Stimulated activated CD4-positive, alpha-beta T cell treated with anti-CD3 and anti-CD28 coated beads, Interleukin-15, amount 100 ng/mL, for 24 hours (primary cell): ENCODE results near the gene CCDC154.
"Not testable (repeated sequence)": the region's sequence is repeated elsewhere in the genome, so short reads cannot be mapped to it uniquely, and the experiment has no call there.

Experiments used
- DNase-seq: peaks from one replicate; pipeline ENCODE4 v3.0.0-alpha.2; 2020

Gene CCDC154

DNA sequence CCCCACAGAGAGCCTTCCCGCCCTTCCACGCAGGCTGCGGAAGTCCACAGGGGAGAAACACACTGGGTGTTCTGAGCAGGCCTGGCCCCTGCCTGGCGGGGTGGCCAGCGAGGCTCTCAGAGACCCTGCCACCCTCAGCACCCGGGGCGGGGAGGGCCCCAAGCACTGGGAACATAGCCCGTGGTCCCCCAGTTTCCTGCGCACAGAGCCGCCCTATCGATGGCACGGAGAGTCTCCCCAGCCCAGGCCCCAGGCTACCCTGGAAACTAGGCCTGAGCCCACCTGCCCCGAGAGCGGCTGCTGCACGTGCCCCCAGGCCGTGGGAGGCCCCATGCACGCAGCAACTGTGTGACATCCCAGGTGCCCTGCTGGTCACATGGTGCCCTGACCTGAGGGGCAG, 10.2 kb upstream of the CCDC154 start:
- no peak for DNase-seq

DNA sequence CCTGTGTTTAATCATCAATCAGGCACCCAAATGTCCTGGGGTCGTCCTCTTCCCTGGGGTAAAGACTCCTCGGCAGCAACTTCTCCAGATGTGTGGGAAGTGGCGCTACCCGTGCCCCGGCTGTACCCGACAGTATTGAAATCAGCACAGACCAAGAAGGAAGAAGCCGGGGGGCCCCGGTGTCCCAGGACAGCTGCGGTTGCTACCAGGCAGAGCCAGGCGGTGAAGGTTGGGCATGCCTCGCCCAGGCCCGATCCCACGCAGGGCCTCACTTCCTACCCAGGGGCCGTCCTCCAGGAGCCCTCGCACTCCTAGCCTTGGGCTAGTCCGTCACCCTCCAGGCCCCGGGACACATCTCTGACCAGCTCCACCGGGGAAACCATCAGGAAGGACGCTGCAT, 9.0 kb upstream of the CCDC154 start:
- DNase-seq, result no peak

DNA sequence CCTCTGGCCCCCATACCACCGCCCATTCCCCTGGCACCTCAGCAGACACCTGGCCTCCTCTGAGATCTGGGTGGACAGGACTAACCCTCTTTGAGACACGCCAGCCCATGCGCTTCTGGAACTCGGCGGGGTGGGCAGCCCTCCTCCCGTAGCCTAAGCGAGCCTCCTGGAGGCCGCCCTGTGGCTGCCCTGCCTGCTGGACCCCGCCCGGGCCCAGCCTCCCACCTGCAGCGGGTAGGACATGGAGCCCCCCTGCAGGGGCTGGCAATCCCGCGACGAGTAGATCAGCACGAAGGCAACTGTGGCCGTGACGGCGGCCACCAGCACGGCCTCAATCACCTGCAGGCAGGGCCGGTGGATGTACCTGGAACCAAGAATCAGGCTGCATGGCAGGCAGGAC, 8.2 kb upstream of the CCDC154 start:
- DNase-seq, result no peak

DNA sequence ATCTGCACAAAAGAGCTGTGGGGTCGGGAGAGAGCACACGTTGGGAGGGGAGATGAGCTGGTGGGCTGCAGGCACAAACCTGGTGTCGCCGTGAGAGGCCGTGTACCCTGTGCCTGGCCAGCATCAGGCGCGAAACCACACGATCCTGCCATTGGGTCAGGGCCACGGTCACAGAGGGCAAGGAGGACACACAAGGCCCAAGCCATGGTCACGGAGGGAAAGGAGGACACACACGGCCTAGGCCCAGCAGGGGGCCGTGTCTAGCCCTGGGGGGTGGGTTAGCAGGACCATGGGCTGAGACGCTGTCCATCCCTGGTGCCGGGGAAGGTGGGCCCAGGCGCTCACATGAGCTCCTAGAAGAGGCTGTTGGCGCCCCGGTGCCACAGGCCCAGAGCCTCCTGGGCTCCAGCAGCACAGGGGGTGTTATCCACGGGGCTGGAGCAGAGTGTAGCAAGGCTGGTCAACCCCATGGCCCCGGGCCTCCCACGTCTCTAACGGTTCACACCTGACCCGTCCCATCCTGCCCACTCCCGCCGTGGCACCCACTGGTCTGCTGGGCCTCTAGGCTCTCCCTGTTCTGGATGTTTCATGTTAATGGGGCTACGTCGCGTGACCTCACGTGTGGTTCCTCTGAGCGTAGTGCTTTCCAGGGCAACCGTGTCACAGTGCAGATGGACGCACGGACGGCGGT, 7.5 kb upstream of the CCDC154 start:
- DNase-seq, result no peak

DNA sequence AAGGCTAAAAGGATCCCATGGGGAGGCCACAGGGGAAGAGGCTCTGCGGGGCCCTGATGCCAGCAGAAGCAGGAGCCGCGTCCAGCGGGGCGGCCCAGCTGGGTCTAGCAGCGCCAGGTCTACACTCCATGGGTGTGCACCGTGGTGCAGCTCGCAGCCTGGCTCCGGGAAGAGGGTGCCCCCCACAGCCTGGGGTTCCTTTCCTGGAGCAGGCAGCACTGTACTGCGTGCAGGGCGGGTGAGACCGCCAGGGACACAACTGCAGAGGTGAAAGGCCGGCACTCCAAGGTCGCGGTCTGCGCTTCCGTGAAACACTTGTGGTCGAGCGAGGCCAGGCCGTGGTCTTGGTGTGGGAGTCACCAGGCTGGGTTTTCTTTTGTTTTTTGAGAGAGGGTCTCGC, 6.5 kb upstream of the CCDC154 start:
- DNase-seq, result no peak

DNA sequence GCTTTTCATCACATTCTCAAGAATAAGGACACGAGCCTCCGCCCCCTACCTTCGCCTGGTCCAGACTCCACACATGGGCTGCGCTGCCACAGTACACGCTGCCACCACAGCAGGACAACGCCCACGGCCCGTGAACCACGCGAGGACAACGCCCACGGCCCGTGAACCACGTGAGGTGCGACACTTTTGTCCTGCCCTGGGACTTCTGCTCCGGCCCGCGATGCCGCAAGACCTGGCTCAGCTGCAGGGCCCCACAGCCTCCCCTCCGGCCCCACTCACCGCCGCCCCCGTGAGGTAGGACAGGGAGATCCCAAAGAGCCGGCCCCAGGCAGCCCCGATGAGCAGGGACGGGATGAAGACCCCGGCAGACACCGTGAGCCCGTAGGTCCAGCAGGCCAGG, 5.9 kb upstream of the CCDC154 start:
- no peak for DNase-seq

DNA sequence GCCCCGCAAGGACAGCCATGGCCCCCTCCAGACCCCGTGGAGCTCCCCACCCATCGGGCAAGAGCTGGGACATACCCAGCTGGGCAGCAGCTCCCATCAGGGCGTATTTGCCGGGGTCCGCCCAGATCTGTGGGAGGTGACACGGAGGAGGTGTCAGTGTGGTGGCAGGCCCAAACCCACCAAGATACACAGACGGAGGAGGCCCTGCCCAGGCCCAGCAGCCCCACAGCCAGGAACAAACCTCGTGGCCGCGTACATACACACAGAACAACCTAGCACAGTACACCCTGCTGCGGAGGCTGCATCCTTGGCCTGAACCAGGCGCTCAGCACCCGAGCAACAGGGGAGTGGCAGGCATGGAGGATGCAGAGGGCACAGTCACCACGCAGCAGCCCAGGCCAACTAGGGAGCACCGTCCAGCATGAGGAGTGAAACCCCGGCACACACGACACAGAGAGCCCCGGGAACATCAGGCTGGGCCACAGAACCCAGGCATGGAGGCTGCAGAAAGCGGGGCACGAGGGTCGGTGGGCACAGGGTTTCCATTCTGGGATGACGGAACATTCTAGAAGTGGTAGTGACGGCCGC, 4.9 kb upstream of the CCDC154 start:
- DNase-seq, result no peak

DNA sequence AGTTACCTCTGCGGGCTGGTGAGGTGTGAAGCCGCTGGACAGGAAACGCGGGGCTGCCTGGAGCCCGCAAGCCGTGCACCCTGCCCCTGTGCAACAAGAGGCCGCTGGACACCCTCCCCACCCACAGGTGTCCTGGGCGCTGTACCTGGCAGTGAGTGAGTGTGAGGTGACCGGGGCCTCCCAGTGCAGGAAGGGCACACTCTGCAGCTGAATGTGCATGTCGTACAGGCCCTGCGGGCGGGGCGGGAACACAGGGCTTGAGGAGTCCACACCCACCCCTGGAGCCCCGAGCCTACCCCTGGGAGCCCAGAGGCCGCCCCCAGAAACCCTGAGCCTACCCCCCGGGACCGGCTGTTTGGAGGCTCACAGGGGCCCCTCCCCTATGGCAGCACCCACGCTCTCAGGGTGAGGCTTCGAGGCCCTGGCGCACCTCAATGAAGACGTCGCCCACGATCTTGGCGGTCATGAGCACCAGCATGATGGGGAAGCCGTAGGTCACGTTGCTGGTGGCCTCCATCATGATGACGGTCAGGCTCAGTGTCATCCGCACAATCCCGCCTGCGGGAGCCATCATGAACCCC, 4.3 kb upstream of the CCDC154 start:
- DNase-seq, result no peak

DNA sequence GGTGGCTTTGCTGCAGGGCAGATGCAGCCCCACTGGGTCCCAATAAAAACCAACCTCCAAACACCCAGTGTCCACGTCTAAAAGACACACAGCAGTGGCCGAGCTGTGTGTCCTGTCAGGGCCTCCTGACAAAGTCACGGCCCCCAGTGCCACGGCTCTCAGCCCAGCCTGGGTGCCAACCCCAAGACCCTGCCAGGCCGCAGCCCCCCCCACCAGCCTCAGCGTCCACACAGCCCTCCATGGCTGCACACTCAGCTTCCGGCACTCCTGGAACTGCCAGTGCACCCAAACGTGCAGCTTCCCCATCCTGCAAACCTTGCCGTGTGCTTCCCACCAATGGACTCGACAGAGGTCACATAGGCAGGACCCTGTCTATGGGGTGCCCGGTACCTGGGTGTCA, 3.6 kb upstream of the CCDC154 start:
- no peak for DNase-seq

DNA sequence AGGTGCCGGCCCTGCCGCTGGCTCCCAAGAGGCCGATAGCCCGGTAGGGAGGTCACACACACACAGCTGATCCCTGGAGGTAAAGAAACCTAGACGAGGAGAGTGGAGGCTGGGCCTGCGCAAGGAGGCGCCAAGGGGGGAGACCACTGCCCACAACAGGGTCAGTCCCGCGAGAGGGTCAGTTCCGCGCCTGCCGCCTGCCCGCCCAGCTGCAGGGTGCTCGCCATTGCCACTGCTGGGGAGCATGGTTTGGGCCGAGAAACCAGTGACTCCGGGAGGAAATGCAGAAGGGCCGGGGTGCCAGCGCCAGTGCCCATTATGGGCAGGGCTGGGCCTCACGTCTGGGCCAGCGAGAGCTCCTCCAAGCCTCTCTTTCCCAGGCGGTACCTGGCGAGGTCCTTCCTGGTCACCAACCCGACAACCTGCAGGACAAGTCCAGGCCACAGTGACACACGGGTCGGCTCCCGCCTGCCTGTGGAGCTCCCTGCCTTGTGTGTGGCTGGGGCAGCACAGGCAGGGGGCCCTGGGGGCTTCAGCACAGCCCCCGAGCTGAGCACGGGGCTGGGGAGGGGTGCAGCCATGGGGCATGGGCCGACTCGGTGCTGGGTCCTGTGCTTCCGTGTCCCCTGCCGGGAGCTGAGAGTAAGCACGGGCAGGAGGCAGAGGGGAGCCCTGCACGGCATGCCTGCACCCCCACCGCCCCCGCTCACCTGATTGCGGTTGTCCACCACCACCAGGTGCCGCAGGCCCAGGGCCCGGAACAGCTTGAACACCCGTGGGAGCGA, 2.1 kb upstream of the CCDC154 start:
- DNase-seq, result no peak

DNA sequence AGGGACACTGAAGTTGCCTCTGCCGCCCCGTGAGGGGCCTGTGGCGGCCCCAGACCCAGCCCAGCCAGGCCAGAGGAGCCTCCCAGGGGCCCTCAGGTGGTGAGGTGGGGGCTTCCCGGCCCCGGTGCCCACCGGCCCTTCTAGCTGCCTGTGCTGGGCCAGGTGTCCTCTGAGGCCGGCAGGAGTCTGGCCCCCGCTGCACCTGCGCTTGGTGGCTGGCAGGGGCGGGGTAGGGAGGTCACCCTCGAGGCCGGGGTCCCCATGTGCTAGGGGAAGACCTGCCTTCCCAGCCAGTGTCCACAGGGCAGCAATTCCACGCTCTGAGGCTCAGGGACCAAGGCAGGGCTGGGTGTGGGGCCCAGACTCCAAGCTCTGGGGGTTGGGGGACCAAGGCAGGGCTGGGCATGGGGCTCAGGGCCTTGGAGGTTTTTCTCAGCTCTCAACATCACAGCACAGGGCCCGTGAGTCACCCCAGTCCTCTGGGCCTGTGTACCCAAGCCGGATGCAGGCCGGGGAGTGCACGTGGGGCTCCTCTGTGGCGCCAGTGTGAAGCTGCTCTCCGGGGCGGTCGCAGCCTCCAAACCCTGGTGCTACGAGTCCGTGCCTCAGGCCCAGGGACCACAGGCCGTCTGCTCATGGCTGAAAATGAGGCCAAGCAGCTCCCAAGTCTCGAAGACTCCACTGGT, 1.3 kb upstream of the CCDC154 start:
- DNase-seq, result no peak

DNA sequence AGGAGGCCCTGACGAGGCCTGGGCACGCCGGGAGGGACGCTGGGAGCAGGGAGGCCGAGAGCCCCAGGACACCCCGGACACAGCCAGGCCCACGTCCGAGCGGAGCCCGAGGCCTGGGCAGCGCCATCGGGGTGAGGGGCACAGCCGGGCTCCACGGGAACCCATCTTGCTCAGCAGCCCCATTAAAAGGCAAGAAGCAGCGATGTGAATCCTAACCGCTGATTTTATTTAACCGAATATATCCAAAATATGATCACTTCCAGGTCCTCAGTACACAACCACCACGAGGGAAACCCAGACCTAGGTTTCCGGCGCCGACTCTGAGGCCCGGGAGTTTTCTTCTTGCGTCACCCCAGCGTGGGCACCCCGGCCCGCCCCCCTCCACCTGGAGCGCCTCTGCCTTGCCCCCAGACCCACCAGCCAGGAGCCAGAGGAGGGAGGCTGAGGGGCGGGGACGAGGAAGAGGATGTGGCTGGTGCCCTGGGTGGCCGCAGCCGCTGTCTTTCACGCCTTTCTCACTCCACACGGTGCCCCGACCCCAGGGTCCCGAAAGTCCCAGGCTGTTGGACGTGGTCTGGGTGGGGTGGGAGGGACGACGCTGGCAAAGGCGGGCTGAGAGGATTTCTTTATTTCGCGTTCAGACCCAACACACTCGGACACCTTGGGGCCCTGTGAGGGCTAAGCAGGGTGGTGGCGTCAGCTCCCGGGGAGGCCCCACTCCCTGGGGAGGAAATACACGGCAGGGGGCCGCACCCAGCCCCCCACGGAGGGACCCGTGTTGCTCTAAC, 568 bp upstream of the CCDC154 start:
- no peak for DNase-seq

DNA sequence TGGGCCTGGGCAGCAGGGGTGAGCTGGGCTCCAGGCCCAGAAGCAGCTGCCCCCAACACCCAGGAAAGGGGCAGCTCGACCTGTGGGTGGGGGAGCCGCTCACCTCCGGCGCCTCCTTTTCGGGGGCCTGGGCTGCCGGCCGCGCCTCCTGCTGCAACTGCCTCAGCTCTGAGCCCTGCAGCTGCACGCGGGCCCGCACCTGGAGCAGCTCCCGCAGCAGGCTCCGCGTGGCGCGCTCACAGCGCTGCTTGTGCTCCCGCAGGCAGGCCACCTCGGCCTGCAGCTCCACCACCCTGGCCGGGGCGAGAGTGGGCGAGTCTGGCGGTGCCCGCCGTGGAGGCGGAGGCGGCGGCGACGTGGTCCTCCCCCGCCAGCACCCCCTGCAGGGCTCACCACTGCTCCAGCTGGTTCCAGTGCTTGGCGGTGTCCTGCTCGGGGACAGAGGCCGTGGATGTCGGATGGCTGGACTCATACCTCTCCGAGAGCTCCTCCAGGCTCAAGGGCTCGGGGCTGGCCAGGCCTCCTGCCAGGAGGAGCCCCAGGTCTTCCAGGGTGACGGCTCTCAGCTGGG, 868 bp downstream of the CCDC154 start:
- no peak for DNase-seq

DNA sequence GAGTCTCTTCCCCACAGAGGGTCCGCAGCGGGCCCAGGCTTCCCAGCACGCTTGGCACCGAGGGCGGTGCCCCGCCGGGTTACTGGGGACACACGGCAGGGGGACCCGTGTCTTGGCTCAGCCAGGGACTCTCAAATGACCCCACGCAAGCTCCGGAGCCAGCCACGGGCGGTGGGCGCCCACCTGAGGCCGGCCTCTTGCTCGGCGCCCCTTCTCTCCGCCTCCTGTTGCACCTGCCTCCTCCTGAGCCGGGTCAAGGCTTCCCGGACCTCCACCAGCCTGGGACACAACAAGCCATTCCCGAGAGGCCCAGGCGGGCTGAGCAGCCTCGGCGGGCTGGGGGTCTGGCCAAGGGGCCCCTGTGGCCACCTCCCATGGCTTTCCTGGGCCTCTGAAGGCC, 1.7 kb downstream of the CCDC154 start:
- no peak for DNase-seq

DNA sequence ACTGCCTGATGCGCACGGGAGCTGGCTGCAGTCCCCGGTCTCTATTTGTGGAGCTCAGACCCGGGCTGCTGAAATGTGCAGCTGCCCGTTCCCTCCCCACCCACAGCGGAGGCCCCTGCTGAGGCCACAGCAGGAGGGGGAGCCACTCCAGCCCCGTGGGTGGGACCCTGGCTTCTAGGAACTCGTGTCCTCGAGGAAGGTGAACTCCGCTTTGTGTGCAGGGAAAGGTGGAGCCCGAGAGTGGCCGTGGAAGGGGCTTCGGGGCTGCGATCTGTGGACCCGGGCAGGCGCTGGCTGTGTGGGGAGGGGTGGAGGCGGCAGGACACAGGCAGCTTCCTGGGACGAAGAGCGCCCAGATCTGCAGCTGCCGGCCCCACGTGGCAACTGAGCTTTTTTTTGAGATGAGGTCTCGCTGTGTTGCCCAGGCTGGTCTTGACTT, 2.9 kb downstream of the CCDC154 start:
- no peak for DNase-seq

DNA sequence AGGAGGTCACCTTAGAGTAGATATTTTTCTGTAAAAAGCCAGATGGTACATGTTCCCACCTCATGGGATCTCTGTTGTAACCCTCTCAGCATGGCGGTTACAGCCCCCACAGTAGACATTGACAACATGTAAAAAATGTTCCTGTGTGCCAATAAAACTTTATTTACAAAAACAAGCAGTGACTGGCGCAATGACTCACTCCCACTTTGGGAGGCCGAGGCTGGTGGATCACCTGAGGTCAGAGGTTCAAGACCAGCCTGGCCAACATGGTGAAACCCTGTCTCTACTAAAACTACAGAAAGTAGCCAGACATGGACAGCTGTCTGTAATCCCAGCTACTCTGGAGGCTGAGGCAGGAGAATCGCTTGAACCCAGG, 4.7 kb downstream of the CCDC154 start:
- not testable (repeated sequence) for DNase-seq

DNA sequence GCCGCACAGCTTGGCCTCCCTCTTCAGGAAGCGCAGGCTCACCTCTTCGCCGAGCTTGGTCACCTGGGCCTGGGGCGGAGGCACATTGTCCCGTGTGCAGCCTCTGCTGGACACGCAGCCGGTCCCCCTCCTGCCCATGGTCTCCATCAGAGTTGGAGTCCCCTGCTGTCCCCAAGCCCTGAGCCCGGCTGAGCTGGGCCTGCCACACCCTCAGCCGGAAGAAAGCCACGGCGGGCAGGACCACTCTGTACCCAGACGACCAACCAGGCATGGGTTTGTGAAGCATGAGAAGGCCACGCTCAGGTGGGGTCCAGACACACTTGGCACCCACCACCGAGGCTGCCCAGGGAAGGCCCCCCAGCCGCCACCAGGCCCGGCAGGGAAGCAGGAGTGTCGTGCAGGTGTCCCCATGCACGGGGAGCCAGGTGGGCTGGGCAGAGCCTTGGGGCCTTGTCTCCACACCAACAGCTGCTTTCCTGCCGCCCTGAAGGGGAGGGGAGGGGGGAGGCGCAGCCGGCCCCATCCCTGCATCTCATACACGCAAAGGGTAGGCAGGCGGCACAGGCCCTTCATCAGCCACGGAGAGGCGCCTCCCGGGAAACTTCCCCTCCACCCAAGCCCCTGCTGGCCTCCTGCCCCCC, 5.2 kb downstream of the CCDC154 start:
- DNase-seq, result no peak

DNA sequence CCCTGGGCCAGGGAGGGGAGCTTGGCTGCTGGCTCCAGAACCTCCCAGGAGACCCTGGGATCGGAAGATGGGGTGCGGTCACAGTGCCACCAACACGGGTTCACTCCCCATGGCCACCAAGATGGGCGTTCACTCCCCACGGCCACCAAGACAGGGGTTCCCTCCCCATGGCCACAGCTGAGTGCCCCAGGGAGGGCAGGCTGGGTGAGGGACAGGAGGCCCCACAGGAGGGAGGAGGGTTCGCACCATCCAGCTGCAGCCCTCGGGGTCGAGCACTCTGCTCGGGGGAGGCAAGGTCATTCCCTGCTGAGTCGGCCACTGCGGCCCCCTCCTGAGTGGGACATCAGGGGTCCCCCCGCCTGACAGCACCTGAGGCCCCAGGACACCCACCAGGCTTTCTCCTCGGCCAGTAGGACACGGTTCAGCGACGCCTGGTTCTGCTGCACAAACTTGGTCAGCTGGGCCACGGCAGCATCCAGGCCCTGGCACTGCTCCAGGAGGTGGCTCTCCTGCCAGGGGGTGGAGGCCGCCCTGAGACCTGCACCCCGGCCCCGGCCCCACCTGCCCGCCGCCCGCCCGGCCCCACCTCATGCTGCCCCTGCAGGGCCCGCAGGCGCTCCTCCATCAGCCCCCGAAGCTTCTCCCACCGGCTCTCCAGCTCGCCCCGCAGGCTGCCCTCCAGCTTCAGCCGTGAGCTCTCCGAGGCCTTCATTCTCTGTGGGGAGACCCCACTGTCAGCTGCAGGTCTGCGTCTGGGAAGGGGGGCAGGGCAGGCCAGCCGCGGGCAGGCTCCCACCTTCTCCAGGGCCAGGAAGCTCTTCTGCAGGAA, 5.9 kb downstream of the CCDC154 start:
- no peak for DNase-seq

DNA sequence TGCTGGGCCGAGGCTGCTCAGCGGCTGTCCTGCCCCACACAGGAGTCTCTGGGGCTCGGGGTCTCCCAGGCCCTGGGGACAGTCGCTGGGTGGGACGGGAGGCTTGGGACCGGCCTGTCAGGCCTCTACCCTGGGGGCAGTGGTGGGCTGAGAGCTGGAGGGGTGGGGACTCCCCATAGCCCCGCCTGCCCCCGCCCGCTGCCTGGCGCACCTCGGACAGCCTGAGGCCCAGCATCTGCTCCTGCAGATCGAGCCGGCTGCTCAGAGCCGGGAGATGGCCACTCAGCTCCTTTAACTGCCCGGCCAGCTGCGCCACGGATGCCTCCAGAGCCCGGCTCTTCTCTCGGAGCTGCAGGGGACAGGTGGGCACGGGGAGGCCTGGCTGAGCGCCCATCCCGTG, 6.8 kb downstream of the CCDC154 start:
- no peak for DNase-seq

DNA sequence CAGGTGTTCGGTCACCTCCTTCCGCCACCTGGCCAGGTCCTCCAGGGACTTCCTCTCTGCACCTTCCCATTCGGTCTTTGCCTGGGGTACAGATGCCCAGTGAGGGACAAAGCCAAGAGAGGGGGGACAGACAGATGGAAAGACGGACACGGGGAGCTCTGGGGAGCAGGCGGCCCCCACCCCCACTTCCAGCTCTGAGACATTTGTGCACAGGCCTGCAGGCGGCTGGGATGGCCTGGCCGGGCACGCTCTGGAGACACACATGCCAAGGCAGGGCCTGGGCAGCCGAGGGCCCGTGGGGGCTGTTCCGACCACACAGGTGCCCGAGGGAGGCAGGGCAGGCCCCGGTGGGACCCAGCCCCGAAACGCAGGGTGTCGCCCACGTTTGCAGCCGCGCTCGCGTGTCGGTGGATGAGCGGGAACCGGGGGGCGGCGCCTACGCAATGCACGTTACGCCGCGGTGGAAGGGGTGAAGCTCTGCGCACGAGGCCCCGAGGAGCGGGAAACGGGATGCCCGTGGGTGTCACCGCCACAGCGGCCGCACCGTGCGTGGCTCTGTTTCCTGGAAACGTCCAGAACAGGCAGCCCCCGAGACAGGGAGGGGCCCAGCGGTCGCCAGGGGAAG, 7.5 kb downstream of the CCDC154 start:
- DNase-seq, result no peak
